Upper lobe of left lung (tissue), 6 donors: ENCODE measurements around the gene FAM181A. TPM values are rescaled to one million over a fixed set of nuclear protein-coding genes. Genes with fewer than 3 reads are reported as not detected.

ENCODE experiments used
- ATAC-seq, 2 donors: fragments of 200-7000 bp; cut with Tn5 transposase; one replicate each; pipeline ENCODE4 v1.9.1; 2022; ENCODE audit warnings: mild to moderate bottlenecking in 2 of 2, moderate library complexity in 2 of 2; ENCODE audit not compliant: low FRiP score in 2 of 2
- DNase-seq, 2 donors: peaks; one replicate each; pipeline ENCODE4 v3.0.0-alpha.2; 2019 to 2020
- H3K27ac ChIP-seq, 4 donors: fragments of 200-600 bp; sonication (generic); one replicate each; pipeline ENCODE4 v1.5.1; 2016 to 2019
- H3K27me3 ChIP-seq, 4 donors: fragments of 200-600 bp; sonication (generic); one replicate each; pipeline ENCODE4 v1.5.1; 2017 to 2019
- H3K36me3 ChIP-seq, 4 donors: fragments of 200-600 bp; sonication (generic); one replicate each; pipeline ENCODE4 v1.5.1; 2016 to 2019
- H3K4me1 ChIP-seq, 4 donors: fragments of 200-600 bp; sonication (generic); one replicate each; pipeline ENCODE4 v1.5.1; 2018 to 2019
- H3K4me3 ChIP-seq, 4 donors: fragments of 200-600 bp; sonication (generic); one replicate each; pipeline ENCODE4 v1.5.1; 2017 to 2019; ENCODE audit warnings: mild to moderate bottlenecking in 2 of 4, moderate library complexity in 1 of 4
- H3K9me3 ChIP-seq, 4 donors: fragments of 200-600 bp; sonication (generic); one replicate each; pipeline ENCODE4 v1.5.1; 2018 to 2019
- EP300 ChIP-seq, 4 donors: sonication (generic); formaldehyde crosslinking; IDR thresholded peaks; one replicate each; pipeline ENCODE4 v1.5.1; 2017; ENCODE audit warnings: antibody characterized with exemption in 4 of 4, control low read depth in 2 of 4
- POLR2A ChIP-seq, 4 donors: fragments of 450-650 bp; IDR thresholded peaks; one replicate each; pipeline ENCODE4 v1.5.1; 2016 to 2017; ENCODE audit warnings: antibody characterized with exemption in 4 of 4, mild to moderate bottlenecking in 2 of 4
- POLR2AphosphoS5 ChIP-seq, 2 donors: sonication (generic); formaldehyde crosslinking; IDR thresholded peaks; one replicate each; pipeline ENCODE4 v1.5.1; 2017; ENCODE audit warnings: antibody characterized with exemption in 2 of 2
- WGBS, 2 donors: methylation state at CpG; one replicate each; pipeline ENCODE4 v1.1.5; 2017 to 2018; 5-methylcytosine and 5-hydroxymethylcytosine counted together
- total RNA-seq, 6 donors: library from RNA; depleted of rRNA in 4 of 6; stranded (reverse); fragments of >200 nt in 4 of 6; gene quantifications; one replicate each; pipeline versions ENCODE4 v1.1.0 to v1.2.1, GENCODE V29; 2016 to 2021
- TF ChIP-seq, protein P1 (sequence below), 6 experiments: fragments of 450-650 bp in 4 of 6; fragments of 200-600 bp in 2 of 6; sonication (generic) in 2 of 6; IDR thresholded peaks; one replicate each; pipeline ENCODE4 v1.5.1; 2016 to 2019; ENCODE audit warnings: antibody characterized with exemption in 6 of 6
- donor health status: DM: no; HTN: no; CAD: no; lungs with moderate emphysema.
- donor health status: DM: no; HTN: yes; CAD: no; lungs with severe emphysema.

FAM181A gene
- total RNA-seq, 6 donors from 2014 or later, result 1.6 to 13.4 (median 1.9) TPM; not detected in 2

DNA sequence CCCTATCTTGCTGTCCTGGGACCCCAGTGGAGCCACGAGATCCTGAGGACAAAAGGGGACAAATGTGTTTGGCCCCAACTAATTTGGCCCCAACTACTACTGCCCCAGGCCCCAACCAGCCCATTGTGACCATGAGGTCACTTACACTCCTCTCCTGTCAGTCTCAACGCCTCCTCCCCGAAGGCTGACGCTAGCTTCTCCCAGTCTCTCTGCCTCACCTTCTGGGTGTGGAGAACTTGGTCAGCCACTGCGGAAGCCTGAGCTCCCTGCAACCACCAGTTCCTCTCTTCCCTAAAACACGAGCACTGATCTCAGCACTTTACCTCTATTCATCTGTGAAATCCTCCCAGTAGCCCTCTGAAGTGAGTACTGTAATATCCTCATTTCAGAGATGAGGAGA, 13.3 kb downstream of the FAM181A start:
- 68 to 76% methylated on average over 6 of the region's 6 CpGs for WGBS, 2 donors
- peaks cover 0 to 17% (median 11%) of the 10 kb centered on the region in 4 donors for H3K4me1 ChIP-seq
- no peak overlapping the region for H3K27ac ChIP-seq
- H3K36me3 ChIP-seq, result no peaks in the 10 kb centered on the region
- DNase-seq, result no peak
- no peak for TF ChIP-seq POLR2A (IDR thresholded peaks at IDR 0.05)
- no peak for TF ChIP-seq EP300 (IDR thresholded peaks at IDR 0.05)
- TF ChIP-seq POLR2AphosphoS5 (IDR thresholded peaks at IDR 0.05), result no peak
- TF ChIP-seq, protein P1, sequence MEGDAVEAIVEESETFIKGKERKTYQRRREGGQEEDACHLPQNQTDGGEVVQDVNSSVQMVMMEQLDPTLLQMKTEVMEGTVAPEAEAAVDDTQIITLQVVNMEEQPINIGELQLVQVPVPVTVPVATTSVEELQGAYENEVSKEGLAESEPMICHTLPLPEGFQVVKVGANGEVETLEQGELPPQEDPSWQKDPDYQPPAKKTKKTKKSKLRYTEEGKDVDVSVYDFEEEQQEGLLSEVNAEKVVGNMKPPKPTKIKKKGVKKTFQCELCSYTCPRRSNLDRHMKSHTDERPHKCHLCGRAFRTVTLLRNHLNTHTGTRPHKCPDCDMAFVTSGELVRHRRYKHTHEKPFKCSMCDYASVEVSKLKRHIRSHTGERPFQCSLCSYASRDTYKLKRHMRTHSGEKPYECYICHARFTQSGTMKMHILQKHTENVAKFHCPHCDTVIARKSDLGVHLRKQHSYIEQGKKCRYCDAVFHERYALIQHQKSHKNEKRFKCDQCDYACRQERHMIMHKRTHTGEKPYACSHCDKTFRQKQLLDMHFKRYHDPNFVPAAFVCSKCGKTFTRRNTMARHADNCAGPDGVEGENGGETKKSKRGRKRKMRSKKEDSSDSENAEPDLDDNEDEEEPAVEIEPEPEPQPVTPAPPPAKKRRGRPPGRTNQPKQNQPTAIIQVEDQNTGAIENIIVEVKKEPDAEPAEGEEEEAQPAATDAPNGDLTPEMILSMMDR (IDR thresholded peaks at IDR 0.05), result no peak
- H3K9me3 ChIP-seq, result no peaks in the 10 kb centered on the region
- H3K4me3 ChIP-seq, result no peak overlapping the region
- peaks cover 0 to 11% (median 4%) of the 10 kb centered on the region in 4 donors for H3K27me3 ChIP-seq
- ATAC-seq, result no peak

DNA sequence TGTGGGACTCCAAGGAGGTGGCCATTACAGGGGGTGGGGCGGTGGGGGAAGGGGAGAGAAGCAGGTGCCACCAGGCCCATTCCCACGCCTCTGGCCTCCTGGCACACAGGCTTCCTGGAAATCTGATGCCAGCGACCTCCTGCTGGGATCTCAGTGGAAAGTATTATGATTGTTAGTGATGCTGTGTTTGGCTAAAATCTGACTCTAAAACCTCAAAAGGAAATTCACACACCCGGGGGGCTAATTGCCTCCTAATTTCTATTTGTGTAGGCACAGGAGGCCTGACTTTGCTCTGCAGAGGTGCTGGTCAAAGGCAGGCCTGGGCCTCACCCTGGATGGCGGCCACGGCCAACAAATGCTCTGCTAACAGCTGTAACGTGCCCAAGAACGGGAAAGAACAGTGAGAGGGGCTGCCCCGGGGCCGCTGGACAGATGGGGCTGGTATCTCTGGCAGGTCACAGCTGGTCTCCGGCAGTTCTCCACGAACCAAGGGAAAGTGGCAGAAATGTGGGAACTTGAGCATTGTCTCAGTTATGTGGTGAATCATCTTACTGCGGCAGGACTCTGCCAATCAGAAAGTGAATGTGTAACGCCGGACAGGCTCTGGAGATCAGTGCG, 14.3 kb downstream of the FAM181A start:
- H3K27me3 ChIP-seq, result peaks cover 0 to 11% (median 4%) of the 10 kb centered on the region in 4 donors
- TF ChIP-seq EP300 (IDR thresholded peaks at IDR 0.05) (no peak), POLR2A (IDR thresholded peaks at IDR 0.05) (no peak), POLR2AphosphoS5 (IDR thresholded peaks at IDR 0.05) (no peak)
- TF ChIP-seq, protein P1 (IDR thresholded peaks at IDR 0.05), result no peak
- 69 to 78% methylated on average over 15 to 16 of the region's 16 CpGs for WGBS, 2 donors
- DNase-seq, result no peak
- no peaks in the 10 kb centered on the region for H3K36me3 ChIP-seq
- ATAC-seq, result no peak
- H3K27ac ChIP-seq, result no peak overlapping the region
- H3K9me3 ChIP-seq, result no peaks in the 10 kb centered on the region
- peaks cover 0 to 17% (median 11%) of the 10 kb centered on the region in 4 donors for H3K4me1 ChIP-seq
- H3K4me3 ChIP-seq, result no peak overlapping the region

DNA sequence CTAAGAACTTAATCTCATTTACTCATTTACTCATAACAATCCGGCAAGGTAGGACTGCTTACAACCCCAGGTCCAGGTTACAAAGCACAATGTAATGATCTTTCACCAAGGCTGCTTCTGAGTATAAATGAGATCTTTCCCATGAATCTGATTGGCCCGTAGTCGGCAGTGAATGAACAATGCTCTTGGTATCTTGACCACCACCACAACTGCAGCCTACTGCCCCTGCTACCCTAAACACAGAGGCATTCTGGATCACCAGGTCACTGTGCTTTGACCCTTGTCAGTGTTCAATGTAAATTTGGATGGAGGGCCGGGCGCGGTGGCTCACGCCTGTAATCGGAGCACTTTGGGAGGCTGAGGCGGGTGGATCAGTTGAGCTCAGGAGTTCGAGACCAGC, 15.9 kb downstream of the FAM181A start:
- Histone ChIP-seq H3K36me3 (no peaks in the 10 kb centered on the region), H3K27ac (no peak overlapping the region), H3K27me3 (peaks cover 0 to 11% (median 4%) of the 10 kb centered on the region in 4 donors), H3K4me1 (peaks cover 0 to 17% (median 11%) of the 10 kb centered on the region in 4 donors), H3K4me3 (no peak overlapping the region), H3K9me3 (no peaks in the 10 kb centered on the region)
- no peak for TF ChIP-seq POLR2A (IDR thresholded peaks at IDR 0.05)
- TF ChIP-seq, protein P1 (IDR thresholded peaks at IDR 0.05), result no peak
- no peak for TF ChIP-seq POLR2AphosphoS5 (IDR thresholded peaks at IDR 0.05)
- no peak for TF ChIP-seq EP300 (IDR thresholded peaks at IDR 0.05)
- no peak for DNase-seq
- no peak for ATAC-seq
- 92 to 94% methylated on average over 10 of the region's 10 CpGs for WGBS, 2 donors

DNA sequence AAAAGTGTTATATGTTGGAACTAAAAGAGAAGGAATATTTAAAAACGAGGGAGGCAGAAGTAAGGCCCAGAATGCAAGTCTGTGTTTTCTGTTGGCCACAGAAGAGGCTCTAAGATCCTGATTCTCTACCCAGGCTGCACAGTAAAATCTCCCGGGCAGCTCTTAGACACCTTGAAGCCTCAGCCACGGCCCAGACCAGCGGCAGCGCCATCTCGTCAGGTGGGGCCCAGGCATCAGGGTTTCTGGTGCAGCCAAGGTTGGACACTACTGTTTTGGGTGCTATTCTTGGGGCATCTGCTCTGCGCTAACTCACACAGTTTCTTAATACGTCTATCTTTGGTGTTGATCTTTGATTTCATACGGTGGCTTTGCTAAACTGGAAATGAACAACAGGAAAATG, 16.8 kb downstream of the FAM181A start:
- H3K27ac ChIP-seq, result no peak overlapping the region
- H3K4me1 ChIP-seq, result peaks cover 0 to 13% (median 10%) of the 10 kb centered on the region in 4 donors
- H3K27me3 ChIP-seq, result peaks cover 0 to 5% (median 2%) of the 10 kb centered on the region in 4 donors
- H3K9me3 ChIP-seq, result no peaks in the 10 kb centered on the region
- no peak for DNase-seq
- no peak for ATAC-seq
- TF ChIP-seq, protein P1 (IDR thresholded peaks at IDR 0.05), result no peak
- TF ChIP-seq POLR2AphosphoS5 (IDR thresholded peaks at IDR 0.05) (no peak), POLR2A (IDR thresholded peaks at IDR 0.05) (no peak), EP300 (IDR thresholded peaks at IDR 0.05) (no peak)
- H3K4me3 ChIP-seq, result no peak overlapping the region
- no peaks in the 10 kb centered on the region for H3K36me3 ChIP-seq
- 75 to 79% methylated on average over 6 to 9 of the region's 9 CpGs for WGBS, 2 donors
